Forelimb muscle (tissue), 1 donor: Measurements from ENCODE around the gene TKFC. TPM values are rescaled to one million over a fixed set of nuclear protein-coding genes. Genes with fewer than 3 reads are reported as not detected.

Source experiments
- DNase-seq: peaks from one replicate; pipeline ENCODE4 v3.0.0-alpha.2; 2013; ENCODE audit warnings: low read depth
- polyA plus RNA-seq: library from polyadenylated mRNA; unstranded; fragments of 120-200 nt; gene quantifications from one replicate; pipeline ENCODE4 v1.2.1, GENCODE V29; 2013; ENCODE audit not compliant: insufficient read length

Gene TKFC
- polyA plus RNA-seq, 1 donor, result 18.5 TPM

DNA sequence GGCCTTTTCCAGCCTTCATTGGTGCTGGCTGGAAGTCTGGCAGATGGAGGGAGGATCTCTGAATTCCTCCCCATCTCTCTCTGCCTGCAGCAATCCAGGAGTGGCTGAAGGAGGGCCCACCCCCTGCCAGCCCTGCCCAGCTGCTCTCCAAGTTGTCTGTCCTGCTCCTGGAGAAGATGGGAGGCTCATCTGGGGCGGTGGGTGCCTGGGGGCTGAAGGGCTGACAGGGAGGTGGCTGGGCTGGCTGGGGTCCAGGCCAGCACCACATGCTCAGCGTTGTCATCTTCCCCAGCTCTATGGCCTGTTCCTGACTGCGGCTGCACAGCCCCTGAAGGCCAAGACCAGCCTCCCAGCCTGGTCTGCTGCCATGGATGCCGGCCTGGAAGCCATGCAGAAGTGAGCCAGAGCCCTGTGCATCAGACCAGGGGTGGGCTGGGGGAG, 12.2 kb downstream of the TKFC start:
- no peak for DNase-seq

- no peak for DNase-seq
Measured at GRCh38 chr11:61345954-61346843, 13.2 kb downstream of the TKFC start.

DNA sequence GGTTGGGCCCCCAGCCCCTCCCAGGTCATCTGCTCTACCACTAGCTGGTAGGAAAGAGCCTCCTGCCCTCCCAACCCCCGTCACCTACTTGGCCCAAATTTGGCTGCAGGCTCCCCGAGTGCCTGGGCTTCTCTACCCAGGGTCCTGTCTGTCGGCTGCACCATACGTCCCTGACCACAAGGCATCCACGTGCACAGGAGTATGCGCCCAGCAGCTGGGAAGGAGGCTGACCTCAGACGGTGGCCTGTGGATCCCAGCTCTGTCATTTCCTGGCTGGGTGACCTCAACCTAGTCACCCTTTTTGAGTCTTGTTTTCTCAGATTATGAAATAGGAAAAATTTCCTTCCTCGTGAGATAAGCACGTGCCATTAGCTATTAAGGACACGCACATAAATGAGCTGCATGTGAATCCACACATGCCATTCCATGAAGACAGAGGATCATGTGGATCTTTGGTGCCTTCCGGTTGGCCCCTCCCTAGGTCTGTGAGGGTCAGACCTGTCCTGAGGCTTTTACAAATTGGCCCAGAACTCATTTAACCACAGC, 15.0 kb downstream of the TKFC start:
- no peak for DNase-seq

GRCh38 chr11:61349189-61349751, 16.2 kb downstream of the TKFC start:
- no peak for DNase-seq

- DNase-seq, result no peak
Measured at GRCh38 chr11:61349916-61350315, 16.9 kb downstream of the TKFC start.

DNA sequence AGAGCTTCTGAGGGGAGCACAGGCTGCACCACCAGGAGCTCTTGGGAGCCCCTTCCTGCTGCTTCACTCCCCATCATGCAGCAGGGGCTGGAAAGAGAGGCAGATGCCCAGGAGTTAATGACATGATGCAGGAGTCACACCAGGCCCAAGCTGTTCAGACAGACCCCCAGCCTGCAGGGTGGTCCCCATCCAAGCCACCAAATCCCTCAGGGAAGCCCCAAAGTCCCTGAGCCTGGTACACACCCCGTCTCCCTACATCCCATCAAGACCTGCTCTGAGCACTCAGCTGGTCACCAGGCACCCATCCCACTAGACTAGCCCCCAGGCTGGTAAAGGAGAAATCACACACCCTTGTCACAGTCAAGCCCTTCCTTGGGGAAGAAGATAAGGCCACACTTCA, 17.3 kb downstream of the TKFC start:
- DNase-seq, result no peak

- DNase-seq, result no peak
Measured at GRCh38 chr11:61350803-61351202, 17.8 kb downstream of the TKFC start.

- no peak for DNase-seq
Measured at GRCh38 chr11:61352038-61352437, 19.0 kb downstream of the TKFC start.

DNA sequence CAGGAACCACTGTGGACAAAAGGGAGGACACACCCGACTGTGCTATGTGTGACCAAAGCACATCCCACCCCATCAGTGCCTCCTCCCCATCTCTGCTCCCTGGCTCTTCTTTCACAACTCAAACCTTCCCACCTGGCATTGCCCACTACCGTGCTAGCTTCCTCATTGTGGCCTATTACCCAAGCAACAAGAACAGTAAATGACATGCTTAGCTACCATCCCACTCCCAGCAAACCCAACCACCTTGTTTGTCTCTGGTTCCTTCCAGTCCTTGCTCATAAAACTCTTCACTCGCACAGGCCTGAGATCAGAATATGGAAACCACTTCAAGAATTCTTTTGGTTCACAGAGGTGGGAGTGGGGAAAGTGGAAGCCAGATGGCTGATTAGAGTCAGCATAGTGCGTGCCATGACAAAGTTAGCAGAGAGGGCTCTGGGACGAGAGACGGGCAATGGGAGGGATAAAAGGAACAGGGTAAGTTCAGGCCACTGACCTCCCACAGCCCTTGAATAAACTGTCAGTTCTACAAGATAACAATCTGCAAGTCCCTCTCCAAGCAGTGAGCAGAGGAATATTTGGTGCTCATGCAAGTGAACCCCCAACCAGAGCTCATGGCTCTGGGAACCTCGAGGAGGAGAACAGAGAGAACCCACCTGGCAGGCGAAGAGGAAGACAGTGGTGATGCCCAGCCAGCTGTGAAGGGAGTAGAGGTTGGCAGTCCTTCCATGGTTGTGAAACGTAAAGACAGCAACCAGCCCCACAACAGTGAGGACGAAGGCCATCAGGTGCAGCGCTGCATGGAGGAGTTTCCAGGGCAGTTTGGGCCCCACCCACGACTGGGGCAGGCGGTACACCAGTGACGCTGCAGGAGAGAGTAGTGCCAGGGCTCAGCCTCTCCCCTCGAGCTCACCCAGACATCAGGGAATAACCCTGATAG, 20.4 kb downstream of the TKFC start:
- DNase-seq, result no peak

- DNase-seq, result no peak
Measured at GRCh38 chr11:61354208-61354607, 21.2 kb downstream of the TKFC start.

GRCh38 chr11:61356706-61357105, 23.7 kb downstream of the TKFC start:
- no peak for DNase-seq

GRCh38 chr11:61357233-61357893, 24.3 kb downstream of the TKFC start:
- DNase-seq, result no peak

GRCh38 chr11:61357894-61358239, 24.8 kb downstream of the TKFC start:
- DNase-seq, result no peak

GRCh38 chr11:61358566-61358965, 25.5 kb downstream of the TKFC start:
- no peak for DNase-seq

- no peak for DNase-seq
Measured at GRCh38 chr11:61359516-61359915, 26.5 kb downstream of the TKFC start.

DNA sequence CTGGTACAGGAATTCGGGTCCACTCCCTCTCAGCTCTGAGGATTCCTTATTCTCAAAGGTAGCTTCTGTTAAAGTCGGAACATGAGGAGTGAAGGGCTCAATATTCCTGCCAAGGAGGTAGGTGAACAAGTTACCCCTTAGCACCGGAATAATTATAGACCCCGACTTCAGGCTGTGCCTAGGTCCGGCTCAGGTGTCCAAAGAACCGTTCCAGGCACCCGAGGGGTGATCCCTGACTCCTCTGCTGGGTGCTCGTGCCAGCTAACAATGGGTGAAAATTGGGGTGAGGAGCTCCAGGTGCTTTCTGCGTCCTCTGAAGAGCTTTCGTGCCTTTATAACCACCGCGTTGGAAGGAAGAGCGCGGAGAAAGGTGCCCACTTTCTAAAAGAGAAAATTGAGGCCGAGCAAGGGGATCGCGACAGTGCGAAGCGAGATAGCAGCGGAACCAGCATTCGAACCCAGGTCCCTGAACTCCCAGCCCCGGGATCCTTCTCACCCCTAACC, 28.3 kb downstream of the TKFC start:
- no peak for DNase-seq

GRCh38 chr11:61361741-61362541, 28.9 kb downstream of the TKFC start, which contains the start of the genes CYB561A3 and TMEM138:
CYB561A3 (minus strand) TSS chr11:61361882; CDS start chr11:61356713, 5,169 bp downstream.
TMEM138 (plus strand) TSS chr11:61362374; CDS start chr11:61364391, 2,017 bp downstream.
- peak; percentile 79 for DNase-seq

DNA sequence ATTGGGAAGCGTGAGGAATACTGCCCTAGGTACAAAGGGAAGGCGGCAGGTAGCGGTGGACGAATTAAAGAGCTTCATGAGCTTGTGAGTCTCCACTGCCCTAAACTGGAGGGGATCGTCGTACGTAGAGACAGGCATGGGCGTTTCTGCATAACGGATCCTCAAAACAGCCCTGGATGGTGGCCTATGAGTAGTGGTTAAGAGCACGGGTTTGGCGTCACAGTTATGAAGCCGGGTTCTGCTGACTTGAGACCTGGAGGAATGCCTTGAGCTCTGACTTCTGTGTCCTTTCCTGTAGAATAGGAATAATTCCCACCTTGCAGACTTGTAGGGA, 29.5 kb downstream of the TKFC start:
- DNase-seq, result no peak

GRCh38 chr11:61364012-61364675, 31.1 kb downstream of the TKFC start:
- no peak for DNase-seq

DNA sequence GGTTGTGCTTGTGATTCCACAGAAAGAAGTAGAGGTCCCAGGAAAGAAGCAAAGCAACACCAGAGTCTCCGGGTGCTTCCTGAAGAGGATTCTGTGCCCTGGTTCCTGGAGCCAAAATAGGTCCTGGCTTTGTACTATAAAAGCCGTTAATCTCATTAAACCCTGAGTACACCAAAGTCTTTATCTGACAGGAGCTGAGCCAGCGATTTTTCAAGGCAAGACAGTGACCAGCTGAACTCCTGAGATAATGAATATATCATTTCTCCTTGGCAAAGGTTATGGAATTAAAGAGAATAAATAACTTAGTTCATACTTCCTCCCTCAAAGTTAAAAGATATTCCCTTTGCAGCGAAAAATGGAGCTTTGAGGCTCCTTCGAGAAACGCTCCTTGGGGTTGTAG, 34.4 kb downstream of the TKFC start:
- DNase-seq, result no peak
